GM18858 (cell line): ENCODE results near the gene FBXO39.
"Not testable (repeated sequence)": the region's sequence is repeated elsewhere in the genome, so short reads cannot be mapped to it uniquely, and the experiment has no call there.

ENCODE experiments used
- ATAC-seq: cut with Tn5 transposase; IDR thresholded peaks from one replicate; pipeline ENCODE4 v1.9.1; 2021; ENCODE audit not compliant: unreplicated experiment

Gene FBXO39

DNA sequence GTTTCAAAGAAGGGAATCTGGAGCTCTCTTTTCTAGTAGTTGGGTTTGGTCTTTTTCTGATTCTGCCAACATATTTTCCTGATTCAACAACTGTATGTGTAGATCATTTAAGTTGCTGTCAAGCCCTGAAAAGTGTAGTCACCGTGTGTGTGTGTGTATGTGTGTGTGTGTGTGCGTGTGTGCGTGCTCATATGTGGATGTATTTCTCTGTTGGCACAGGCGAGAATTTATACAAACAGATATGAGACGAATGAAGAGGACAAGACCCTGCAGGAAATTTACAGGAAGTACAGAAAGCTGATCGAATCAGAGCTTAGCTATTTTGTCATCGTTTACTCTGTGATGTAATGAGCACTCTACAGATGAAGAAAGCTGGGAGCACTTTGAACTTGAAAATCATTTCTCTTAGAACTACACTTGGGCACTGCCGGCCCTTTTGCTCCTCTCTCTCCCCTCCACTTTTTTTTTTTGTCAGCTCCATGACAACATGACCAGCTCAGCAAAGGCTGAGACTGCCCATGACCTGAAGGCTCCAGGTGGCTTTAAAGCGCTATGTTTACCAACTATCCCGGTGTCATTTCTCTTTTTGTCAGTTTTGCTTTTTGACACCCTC is 11.2 kb downstream of the FBXO39 start:
- ATAC-seq, result no peak

GRCh38 chr17:6789146-6789545 is 13.1 kb downstream of the FBXO39 start:
- ATAC-seq, result no peak

DNA sequence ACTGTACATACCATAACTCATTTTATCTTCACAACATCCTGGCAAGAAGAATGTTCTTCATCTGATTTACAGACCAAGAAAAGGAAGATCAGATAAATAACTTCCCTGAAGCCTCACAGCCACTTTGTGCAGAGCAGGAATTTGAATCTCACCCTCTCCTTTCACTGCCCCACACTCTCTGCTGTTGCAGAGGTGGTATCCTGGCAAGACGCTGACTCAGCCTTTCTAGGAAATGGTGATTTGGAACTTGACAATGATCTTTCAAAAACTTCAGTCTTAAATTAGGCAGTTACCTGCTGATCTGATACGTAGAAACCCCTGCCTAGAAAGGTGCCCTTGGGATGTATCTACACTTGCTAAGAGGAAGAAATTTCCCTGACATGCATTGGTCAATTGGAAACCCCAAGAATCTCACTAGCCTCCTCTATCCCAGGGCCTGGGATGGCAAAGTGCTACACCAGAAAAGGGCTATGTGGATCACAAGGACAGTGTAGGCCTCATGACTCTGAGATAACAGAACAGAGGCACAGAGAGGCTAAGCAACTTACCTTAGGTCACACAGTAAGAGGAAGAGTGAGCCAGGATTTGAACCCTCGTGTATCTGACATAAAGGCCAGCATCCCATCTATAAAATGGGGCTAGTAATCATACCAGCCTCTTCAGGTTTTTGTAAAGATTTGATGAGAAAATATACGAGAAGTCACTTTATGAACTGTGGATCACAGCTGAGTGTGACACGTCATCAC is 17.9 kb downstream of the FBXO39 start:
- no peak for ATAC-seq

DNA sequence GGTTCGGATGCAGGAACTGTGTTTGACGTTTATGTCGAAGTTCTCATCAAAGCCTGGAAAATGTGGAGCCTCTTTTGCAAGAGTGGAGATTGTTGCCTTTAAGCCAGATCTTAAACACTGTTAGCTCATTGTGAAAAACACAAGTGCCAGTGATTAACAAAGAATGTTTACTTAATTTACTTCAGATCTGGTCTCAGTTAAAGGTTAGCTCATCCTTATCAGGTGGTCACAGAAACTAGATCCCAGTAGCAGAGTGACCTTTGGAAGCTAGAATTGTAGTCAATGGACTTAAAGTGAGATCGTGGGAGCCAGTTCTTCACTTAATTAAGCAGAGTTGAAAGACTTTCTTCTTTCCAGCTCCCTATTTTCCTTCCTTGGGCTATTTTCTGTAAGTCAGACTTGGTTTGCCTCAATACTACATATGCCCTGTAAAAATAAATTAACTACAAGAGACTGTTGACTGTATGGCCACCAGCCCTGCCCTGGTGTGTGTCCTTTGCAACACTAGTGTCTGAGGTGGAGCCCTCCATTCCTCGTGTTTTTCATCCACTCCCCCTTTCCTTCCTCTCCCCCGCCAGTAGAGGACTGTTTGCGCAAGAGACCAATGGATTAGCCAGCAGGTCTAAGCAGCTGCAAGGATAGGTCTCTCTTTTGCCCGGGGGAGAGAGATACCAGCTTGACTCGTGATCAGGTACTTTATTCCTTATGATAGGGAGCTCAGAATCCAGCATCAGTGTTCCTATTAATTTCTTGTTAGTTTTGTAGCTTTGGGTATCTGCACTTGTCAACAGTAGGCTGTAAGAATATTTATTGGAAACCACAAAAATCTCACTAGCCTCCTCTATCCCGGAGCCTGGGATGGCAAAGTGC is 20.2 kb downstream of the FBXO39 start:
- ATAC-seq, result no peak

- ATAC-seq, result no peak
These were observed 21.0 kb downstream of the FBXO39 start for GRCh38 chr17:6796887-6797490.

- ATAC-seq, result no peak
These were observed 21.8 kb downstream of the FBXO39 start for GRCh38 chr17:6797718-6798351.

DNA sequence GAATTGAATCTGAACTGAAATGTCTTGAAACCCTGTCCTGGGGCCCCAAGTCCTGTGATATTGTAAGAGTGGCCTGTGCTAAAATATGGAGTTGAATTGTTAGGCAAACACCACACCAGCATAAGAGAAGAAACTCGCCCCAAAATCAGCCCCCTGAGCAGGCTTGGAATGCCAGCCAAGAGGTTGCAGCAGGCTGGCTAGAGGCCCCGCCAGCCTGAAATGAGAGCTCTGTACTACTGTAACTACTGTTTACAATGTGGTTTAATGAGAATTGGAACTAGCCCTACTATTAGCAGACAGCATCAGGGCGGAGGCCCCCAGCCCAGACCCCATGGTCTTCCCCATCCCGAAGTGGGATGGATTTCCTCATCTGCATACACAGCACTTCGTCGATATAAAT is 23.7 kb downstream of the FBXO39 start:
- no peak for ATAC-seq

- ATAC-seq, result no peak
These were observed 24.5 kb downstream of the FBXO39 start for GRCh38 chr17:6800422-6801027.

GRCh38 chr17:6811510-6811909 is 35.5 kb downstream of the FBXO39 start:
- no peak for ATAC-seq

GRCh38 chr17:6812295-6812694 is 36.3 kb downstream of the FBXO39 start:
- no peak for ATAC-seq

GRCh38 chr17:6815775-6816174 is 39.8 kb downstream of the FBXO39 start:
- no peak for ATAC-seq

DNA sequence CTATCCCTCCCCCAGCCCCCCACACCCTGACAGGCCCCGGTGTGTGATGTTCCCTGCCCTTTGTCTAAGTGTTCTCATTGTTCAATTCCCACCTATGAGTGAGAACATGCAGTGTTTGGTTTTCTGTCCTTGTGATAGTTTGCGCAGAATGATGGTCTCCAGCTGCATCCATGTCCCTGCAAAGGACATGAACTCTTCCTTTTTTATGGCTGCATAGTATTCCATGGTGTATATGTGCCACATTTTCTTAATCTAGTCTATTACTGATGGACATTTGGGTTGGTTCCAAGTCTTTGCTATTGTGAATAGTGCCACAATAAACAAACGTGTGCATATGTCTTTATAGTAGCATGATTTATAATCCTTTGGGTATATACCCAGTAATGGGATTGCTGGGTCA is 40.4 kb downstream of the FBXO39 start:
- ATAC-seq, result not testable (repeated sequence)

DNA sequence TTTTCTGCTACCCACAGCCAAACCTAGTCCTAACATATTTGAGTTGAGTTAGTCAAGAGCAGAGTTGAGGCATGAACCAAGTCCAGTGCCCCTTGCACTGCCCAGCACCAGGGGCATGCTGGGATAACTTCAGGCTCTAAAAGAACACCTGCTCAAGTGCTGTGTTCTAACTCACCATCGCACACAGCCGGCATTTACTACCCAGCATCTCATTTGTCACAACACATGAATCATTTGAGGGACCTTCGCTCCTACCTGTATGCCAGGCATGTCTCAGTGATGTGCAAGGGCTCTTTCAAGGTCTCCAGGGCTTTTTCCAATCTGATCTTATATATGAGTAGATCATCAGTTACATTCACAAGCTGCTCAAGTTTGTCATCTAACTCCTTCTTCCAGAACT is 42.9 kb downstream of the FBXO39 start:
- ATAC-seq, result no peak

DNA sequence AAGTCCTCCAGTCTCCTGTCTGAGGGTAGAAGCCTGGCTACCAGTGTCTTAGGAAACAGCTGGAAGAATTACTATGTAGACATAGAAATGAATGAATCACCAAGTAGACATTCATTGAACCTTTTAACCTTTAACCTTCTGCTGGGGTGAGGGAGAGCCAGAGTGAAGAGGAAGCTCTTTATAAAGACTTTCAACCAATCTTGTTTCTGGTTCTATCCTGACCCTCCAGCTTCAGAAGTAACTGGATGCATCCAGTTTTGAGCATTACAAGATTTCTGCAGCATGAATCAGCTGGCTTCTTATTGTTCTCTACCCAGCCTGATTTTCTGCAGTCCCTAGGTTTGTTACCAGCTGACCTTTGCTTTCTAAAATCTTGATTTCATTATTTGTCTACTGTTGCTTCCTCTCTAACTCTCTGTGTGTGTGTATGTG is 47.0 kb downstream of the FBXO39 start:
- no peak for ATAC-seq

GRCh38 chr17:6830383-6830986 is 54.5 kb downstream of the FBXO39 start:
- ATAC-seq, result no peak

GRCh38 chr17:6831661-6832263 is 55.7 kb downstream of the FBXO39 start, which contains the start of gene TEKT1:
Gene TEKT1 (minus strand): TSS chr17:6831729. CDS start chr17:6830376, 1,353 bp downstream.
- no peak for ATAC-seq
